AG10803 (cell line): ENCODE results near the gene RNF8.

Experiments used
- DNase-seq: peaks from one replicate; pipeline ENCODE4 v3.0.0; 2010; ENCODE audit warnings: low read depth
- H3K4me3 ChIP-seq: 2 replicates; pipeline ENCODE4 v1.5.1; 2011; ENCODE audit warnings: mild to moderate bottlenecking, low read length, control low read depth
- CTCF ChIP-seq: conservative IDR thresholded peaks from 2 replicates; pipeline ENCODE4 v1.5.1; 2011; ENCODE audit warnings: mild to moderate bottlenecking, low read length, control low read depth, inconsistent platforms

Gene RNF8

GRCh38 chr6:37388578-37388977 lies 34.8 kb downstream of the RNF8 start:
- H3K4me3 ChIP-seq, result no peak overlapping the region
- DNase-seq, result no peak
- no peak for TF ChIP-seq CTCF

DNA sequence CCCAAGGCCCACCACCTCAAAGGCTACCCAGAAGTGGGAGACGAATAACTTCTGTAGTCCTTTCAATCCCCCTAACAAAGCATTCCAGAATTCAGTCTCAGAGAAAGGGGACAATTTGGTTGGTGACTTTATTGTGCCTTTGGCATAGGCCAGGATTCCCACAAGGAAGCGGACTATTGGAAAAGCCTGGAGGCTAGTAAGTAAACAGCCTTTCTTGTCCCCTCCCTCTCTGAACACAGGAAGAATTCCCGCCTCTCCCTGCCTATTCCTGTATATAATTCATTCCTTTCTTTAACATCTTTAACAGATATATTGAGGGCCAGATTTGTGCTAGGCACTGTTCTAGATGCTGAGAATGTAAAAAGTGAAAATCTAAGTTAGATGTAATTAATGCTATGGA lies 36.1 kb downstream of the RNF8 start:
- TF ChIP-seq CTCF, result no peak
- no peak overlapping the region for H3K4me3 ChIP-seq
- no peak for DNase-seq

DNA sequence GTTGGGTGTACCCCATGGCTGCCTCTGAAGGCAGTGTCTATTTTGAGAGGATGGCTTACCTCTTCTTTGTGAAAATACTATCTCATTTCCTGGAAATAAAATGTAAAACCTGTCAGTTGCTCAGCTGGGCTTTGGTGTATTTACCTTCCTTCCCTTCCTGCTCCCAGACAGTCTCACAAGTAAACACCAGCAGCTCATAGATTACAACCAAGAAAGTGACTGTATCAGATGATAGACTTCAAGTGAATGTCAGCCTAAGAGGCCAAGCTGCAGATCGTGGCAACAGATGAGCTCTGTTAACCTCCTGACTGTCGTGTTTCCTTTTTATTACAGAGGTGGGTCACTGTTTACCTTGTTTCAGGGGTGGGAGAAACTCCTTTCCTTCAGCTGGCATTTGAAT lies 37.3 kb downstream of the RNF8 start:
- DNase-seq, result no peak
- H3K4me3 ChIP-seq, result no peak overlapping the region
- no peak for TF ChIP-seq CTCF

- TF ChIP-seq CTCF, result no peak
- no peak for DNase-seq
- no peak overlapping the region for H3K4me3 ChIP-seq
Measured at GRCh38 chr6:37392821-37393220, 39.0 kb downstream of the RNF8 start.

GRCh38 chr6:37393381-37393929 lies 39.7 kb downstream of the RNF8 start:
- no peak for TF ChIP-seq CTCF
- H3K4me3 ChIP-seq, result no peak overlapping the region
- DNase-seq, result no peak

DNA sequence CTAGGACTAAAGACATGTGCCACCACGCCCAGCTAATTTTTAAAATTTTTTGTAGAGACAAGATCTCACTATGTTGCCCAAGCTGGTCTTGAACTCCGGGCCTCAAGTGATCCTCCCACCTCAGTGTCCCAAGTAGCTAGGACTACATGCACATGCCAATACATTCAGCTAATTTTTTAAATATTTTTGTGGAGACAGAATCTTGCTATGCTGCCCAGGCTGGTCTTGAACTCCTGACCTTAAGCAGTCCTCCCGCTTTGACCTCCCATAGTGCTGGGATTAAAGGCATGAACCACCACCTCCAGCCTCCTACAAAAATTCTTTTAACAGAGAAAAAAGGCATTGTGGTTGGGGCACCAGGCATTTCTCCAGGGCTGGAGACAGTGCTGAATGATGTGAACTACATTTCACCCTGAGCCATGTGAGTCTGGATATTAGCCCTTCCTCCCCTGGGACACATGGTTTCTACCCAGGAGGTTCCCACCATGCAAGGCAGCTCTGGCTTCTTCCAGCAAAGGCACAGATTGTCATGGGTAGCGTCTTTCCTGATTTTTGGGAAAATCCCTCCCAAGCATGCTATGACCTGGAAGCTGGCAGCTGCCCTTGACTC lies 42.9 kb downstream of the RNF8 start:
- H3K4me3 ChIP-seq, result no peak overlapping the region
- no peak for TF ChIP-seq CTCF
- DNase-seq, result peak; percentile 91

DNA sequence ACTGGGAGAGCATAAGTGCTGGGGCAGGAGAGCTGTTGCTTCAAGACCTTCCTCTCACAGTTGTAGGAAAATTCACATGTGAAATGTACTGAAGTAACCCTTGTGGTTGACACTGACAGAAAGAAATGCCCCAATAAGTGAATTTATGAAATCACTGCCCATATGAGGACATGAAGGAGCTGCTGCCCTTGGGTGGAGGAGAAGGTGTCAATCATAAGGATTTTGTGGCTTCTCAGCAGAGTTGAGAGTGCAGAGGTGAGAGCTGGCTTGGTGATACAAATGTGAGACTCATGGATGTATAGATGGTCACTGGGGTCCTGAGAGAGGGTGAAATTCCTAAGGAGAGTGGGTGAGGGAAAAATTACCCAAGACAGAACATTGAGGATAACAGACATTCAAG lies 45.3 kb downstream of the RNF8 start:
- no peak for TF ChIP-seq CTCF
- H3K4me3 ChIP-seq, result no peak overlapping the region
- peak; percentile 3 for DNase-seq
